NCI-H446 (cell line): ENCODE results near the gene ZNF813.
A peak's percentile ranks its signal among the peaks of the same experiment; 100 is the strongest.
"Not testable (repeated sequence)": the region's sequence is repeated elsewhere in the genome, so short reads cannot be mapped to it uniquely, and the experiment has no call there.

ENCODE experiments used
- DNase-seq, 2 experiments: peaks; one replicate each; lab custom pipeline; 2025; lab: John Stamatoyannopoulos, UW

ZNF813 gene

GRCh38 chr19:53467485-53468262 lies at the start of gene ZNF813:
ZNF813 (plus strand) TSS chr19:53467733; CDS start chr19:53483823, 16,090 bp downstream.
- DNase-seq: peak; percentile 16 to 72

GRCh38 chr19:53420520-53421315 lies 46.8 kb upstream of the ZNF813 start:
- DNase-seq: not testable (repeated sequence)

- DNase-seq: no peak
These were observed 45.0 kb upstream of the ZNF813 start for GRCh38 chr19:53422551-53422950.

GRCh38 chr19:53423074-53423473 lies 44.5 kb upstream of the ZNF813 start:
- DNase-seq: not testable (repeated sequence)

- DNase-seq: not testable (repeated sequence)
These were observed 43.9 kb upstream of the ZNF813 start for GRCh38 chr19:53423680-53424079.

- peak in 1 of 2 experiments; percentile 41 for DNase-seq
These were observed 42.5 kb upstream of the ZNF813 start for GRCh38 chr19:53424968-53425597.

- DNase-seq: peak; percentile 85 to 94
These were observed 36.0 kb upstream of the ZNF813 start, which contains the start of gene ZNF761 for GRCh38 chr19:53431399-53432087. ZNF761 (plus strand) TSS chr19:53431984; CDS start chr19:53447269, 15,285 bp downstream.

GRCh38 chr19:53432088-53432661 lies 35.4 kb upstream of the ZNF813 start:
- no peak for DNase-seq

GRCh38 chr19:53443809-53444208 lies 23.7 kb upstream of the ZNF813 start:
- DNase-seq: not testable (repeated sequence)

GRCh38 chr19:53447196-53447595 lies 20.3 kb upstream of the ZNF813 start:
- DNase-seq: not testable (repeated sequence)

- no peak for DNase-seq
These were observed 11.7 kb upstream of the ZNF813 start for GRCh38 chr19:53455828-53456227.

GRCh38 chr19:53460131-53460721 lies 7.3 kb upstream of the ZNF813 start:
- DNase-seq: not testable (repeated sequence)

- no peak for DNase-seq
These were observed 5.7 kb upstream of the ZNF813 start for GRCh38 chr19:53461866-53462265.

- no peak for DNase-seq
These were observed 4.7 kb upstream of the ZNF813 start for GRCh38 chr19:53462861-53463260.

GRCh38 chr19:53463263-53463662 lies 4.3 kb upstream of the ZNF813 start:
- DNase-seq: no peak

GRCh38 chr19:53466726-53467484 lies 628 bp upstream of the ZNF813 start:
- no peak for DNase-seq

- not testable (repeated sequence) for DNase-seq
These were observed 1.1 kb downstream of the ZNF813 start for GRCh38 chr19:53468628-53469027.

- no peak for DNase-seq
These were observed 4.4 kb downstream of the ZNF813 start for GRCh38 chr19:53471916-53472315.

- not testable (repeated sequence) for DNase-seq
These were observed 7.3 kb downstream of the ZNF813 start for GRCh38 chr19:53474832-53475231.

GRCh38 chr19:53475470-53475869 lies 7.9 kb downstream of the ZNF813 start:
- DNase-seq: not testable (repeated sequence)
